Measurements from ENCODE around the gene MKNK2.
A peak's percentile ranks its signal among the peaks of the same experiment; 100 is the strongest.

The MKNK2 gene

GRCh38 chr19:2043961-2044708, 6.9 kb downstream of the MKNK2 start:
- Histone ChIP-seq H3K9me3 (ENCODE audit: insufficient read depth, low read length) (no peaks in the 10 kb centered on the region), H3K4me3 (ENCODE audit: insufficient read length, low read depth) (no peak overlapping the region), H3K9ac (ENCODE audit: insufficient read length, low read depth) (no peak overlapping the region), H3K27me3 (ENCODE audit: insufficient read depth, insufficient read length) (no peaks in the 10 kb centered on the region), H3K36me3 (ENCODE audit: insufficient read depth, insufficient read length, low read length) (peaks cover 86% of the 10 kb centered on the region), H3K4me1 (ENCODE audit: insufficient read depth, insufficient read length) (peaks cover 52% of the 10 kb centered on the region)
- TF ChIP-seq SUZ12 (IDR thresholded peaks at IDR 0.05; ENCODE audit: extremely low read depth, insufficient read depth, insufficient read length) (no peak), YY1 (IDR thresholded peaks at IDR 0.05; ENCODE audit: insufficient read depth, insufficient read length) (no peak), ZNF274 (IDR thresholded peaks at IDR 0.05; ENCODE audit: low read depth, low read length) (no peak)
- DNase-seq (ENCODE audit: low read depth, low spot score): no peak

DNA sequence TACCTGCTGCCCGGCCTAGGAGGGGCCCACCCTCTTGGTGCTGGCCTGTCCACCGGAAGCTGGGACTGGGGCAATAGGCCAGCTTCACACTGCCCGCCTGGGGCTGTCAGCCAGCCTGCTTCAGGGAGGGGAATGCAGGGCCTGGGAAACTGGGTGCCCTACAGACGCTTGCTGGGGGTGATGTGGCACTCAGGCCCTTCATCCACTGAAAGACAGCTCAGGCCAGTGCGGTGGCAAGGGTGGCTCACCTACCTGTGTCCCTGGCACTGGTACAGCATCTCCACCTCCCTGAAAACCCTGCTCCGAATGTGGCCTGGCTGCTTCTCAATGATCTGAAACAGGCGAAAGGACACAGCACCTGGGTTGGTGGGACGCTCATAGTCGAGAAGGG, 7.8 kb downstream of the MKNK2 start:
- H3K4me1 ChIP-seq (ENCODE audit: insufficient read depth, insufficient read length): peaks cover 52% of the 10 kb centered on the region
- H3K9ac ChIP-seq (ENCODE audit: insufficient read length, low read depth): no peak overlapping the region
- no peaks in the 10 kb centered on the region for H3K27me3 ChIP-seq (ENCODE audit: insufficient read depth, insufficient read length)
- no peak for TF ChIP-seq ZNF274 (IDR thresholded peaks at IDR 0.05; ENCODE audit: low read depth, low read length)
- no peak for TF ChIP-seq YY1 (IDR thresholded peaks at IDR 0.05; ENCODE audit: insufficient read depth, insufficient read length)
- TF ChIP-seq SUZ12 (IDR thresholded peaks at IDR 0.05; ENCODE audit: extremely low read depth, insufficient read depth, insufficient read length): no peak
- H3K9me3 ChIP-seq (ENCODE audit: insufficient read depth, low read length): no peaks in the 10 kb centered on the region
- no peak for DNase-seq (ENCODE audit: low read depth, low spot score)
- peaks cover 86% of the 10 kb centered on the region for H3K36me3 ChIP-seq (ENCODE audit: insufficient read depth, insufficient read length, low read length)
- H3K4me3 ChIP-seq (ENCODE audit: insufficient read length, low read depth): no peak overlapping the region

DNA sequence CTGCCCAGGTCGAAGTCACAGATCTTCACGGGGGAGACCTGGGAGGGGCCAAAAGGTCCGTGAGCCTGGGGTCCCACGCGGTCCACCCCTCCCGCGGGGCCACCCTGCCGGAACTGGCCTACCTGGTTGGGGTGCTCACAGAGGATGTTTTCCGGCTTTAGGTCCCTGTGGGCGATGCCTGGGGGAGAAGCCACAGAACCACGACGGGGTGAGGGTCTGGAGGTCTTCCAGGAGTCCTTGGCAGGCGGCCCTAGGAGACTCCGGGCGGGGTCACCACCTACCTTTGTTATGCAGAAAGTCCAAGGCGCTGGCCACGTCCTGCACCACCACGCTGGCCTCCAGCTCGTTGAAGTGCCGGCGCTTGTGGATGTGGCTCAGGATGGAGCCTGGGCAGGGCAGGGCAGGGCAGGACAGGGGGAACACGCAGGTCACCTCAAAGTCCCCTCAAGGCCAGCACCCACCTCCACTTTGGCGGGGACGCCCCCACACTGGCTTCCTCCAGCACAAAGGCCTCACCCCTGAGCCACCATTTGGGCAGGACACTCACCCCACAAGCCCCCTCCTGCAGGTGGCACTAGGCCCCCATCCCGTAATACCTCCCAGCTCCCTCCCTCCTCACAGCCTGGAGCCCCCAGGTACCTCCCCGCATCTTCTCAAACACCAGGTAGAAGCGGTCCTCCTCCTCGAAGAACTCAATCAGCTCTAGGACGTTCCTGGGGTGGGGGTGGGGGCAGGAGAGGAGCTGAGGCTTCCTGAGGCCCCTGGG, 8.4 kb downstream of the MKNK2 start:
- Histone ChIP-seq H3K4me3 (ENCODE audit: insufficient read length, low read depth) (peak overlapping the region; percentile 5), H3K4me1 (ENCODE audit: insufficient read depth, insufficient read length) (peaks cover 47% of the 10 kb centered on the region), H3K36me3 (ENCODE audit: insufficient read depth, insufficient read length, low read length) (peaks cover 86% of the 10 kb centered on the region), H3K9ac (ENCODE audit: insufficient read length, low read depth) (peak overlapping the region; percentile 73), H3K27me3 (ENCODE audit: insufficient read depth, insufficient read length) (no peaks in the 10 kb centered on the region), H3K9me3 (ENCODE audit: insufficient read depth, low read length) (no peaks in the 10 kb centered on the region)
- DNase-seq (ENCODE audit: low read depth, low spot score): no peak
- no peak for TF ChIP-seq ZNF274 (IDR thresholded peaks at IDR 0.05; ENCODE audit: low read depth, low read length)
- TF ChIP-seq SUZ12 (IDR thresholded peaks at IDR 0.05; ENCODE audit: extremely low read depth, insufficient read depth, insufficient read length): no peak
- TF ChIP-seq YY1 (IDR thresholded peaks at IDR 0.05; ENCODE audit: insufficient read depth, insufficient read length): no peak

GRCh38 chr19:2041683-2042484, 9.2 kb downstream of the MKNK2 start:
- peak; percentile 93 for DNase-seq (ENCODE audit: low read depth, low spot score)
- Histone ChIP-seq H3K4me1 (ENCODE audit: insufficient read depth, insufficient read length) (peaks cover 41% of the 10 kb centered on the region), H3K27me3 (ENCODE audit: insufficient read depth, insufficient read length) (no peaks in the 10 kb centered on the region), H3K4me3 (ENCODE audit: insufficient read length, low read depth) (peak overlapping the region; percentile 15), H3K9ac (ENCODE audit: insufficient read length, low read depth) (peak overlapping the region; percentile 84), H3K36me3 (ENCODE audit: insufficient read depth, insufficient read length, low read length) (peaks cover 85% of the 10 kb centered on the region), H3K9me3 (ENCODE audit: insufficient read depth, low read length) (no peaks in the 10 kb centered on the region)
- TF ChIP-seq YY1 (IDR thresholded peaks at IDR 0.05; ENCODE audit: insufficient read depth, insufficient read length) (no peak), ZNF274 (IDR thresholded peaks at IDR 0.05; ENCODE audit: low read depth, low read length) (no peak), SUZ12 (IDR thresholded peaks at IDR 0.05; ENCODE audit: extremely low read depth, insufficient read depth, insufficient read length) (no peak)

DNA sequence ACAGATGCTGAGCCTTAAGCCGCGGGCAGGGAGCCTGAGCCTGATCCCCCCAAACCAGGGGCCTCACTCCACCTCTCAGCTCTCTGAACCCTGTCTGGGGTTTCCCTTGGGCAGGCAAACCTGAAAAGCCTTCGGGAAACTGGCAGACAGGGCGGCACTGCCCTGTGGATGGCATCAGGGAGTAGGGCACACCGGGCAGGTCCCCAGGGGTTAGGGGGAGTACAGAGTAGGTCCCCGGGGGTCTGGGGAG, 9.7 kb downstream of the MKNK2 start:
- no peak for DNase-seq (ENCODE audit: low read depth, low spot score)
- H3K36me3 ChIP-seq (ENCODE audit: insufficient read depth, insufficient read length, low read length): peaks cover 79% of the 10 kb centered on the region
- TF ChIP-seq ZNF274 (IDR thresholded peaks at IDR 0.05; ENCODE audit: low read depth, low read length) (no peak), YY1 (IDR thresholded peaks at IDR 0.05; ENCODE audit: insufficient read depth, insufficient read length) (no peak), SUZ12 (IDR thresholded peaks at IDR 0.05; ENCODE audit: extremely low read depth, insufficient read depth, insufficient read length) (no peak)
- H3K9me3 ChIP-seq (ENCODE audit: insufficient read depth, low read length): no peaks in the 10 kb centered on the region
- H3K4me3 ChIP-seq (ENCODE audit: insufficient read length, low read depth): no peak overlapping the region
- H3K4me1 ChIP-seq (ENCODE audit: insufficient read depth, insufficient read length): peaks cover 41% of the 10 kb centered on the region
- no peaks in the 10 kb centered on the region for H3K27me3 ChIP-seq (ENCODE audit: insufficient read depth, insufficient read length)
- H3K9ac ChIP-seq (ENCODE audit: insufficient read length, low read depth): peak overlapping the region; percentile 84

- no peaks in the 10 kb centered on the region for H3K27me3 ChIP-seq (ENCODE audit: insufficient read depth, insufficient read length)
- no peaks in the 10 kb centered on the region for H3K9me3 ChIP-seq (ENCODE audit: insufficient read depth, low read length)
- peak overlapping the region; percentile 84 for H3K9ac ChIP-seq (ENCODE audit: insufficient read length, low read depth)
- H3K4me3 ChIP-seq (ENCODE audit: insufficient read length, low read depth): no peak overlapping the region
- TF ChIP-seq YY1 (IDR thresholded peaks at IDR 0.05; ENCODE audit: insufficient read depth, insufficient read length) (no peak), SUZ12 (IDR thresholded peaks at IDR 0.05; ENCODE audit: extremely low read depth, insufficient read depth, insufficient read length) (no peak), ZNF274 (IDR thresholded peaks at IDR 0.05; ENCODE audit: low read depth, low read length) (no peak)
- H3K36me3 ChIP-seq (ENCODE audit: insufficient read depth, insufficient read length, low read length): peaks cover 74% of the 10 kb centered on the region
- H3K4me1 ChIP-seq (ENCODE audit: insufficient read depth, insufficient read length): peaks cover 41% of the 10 kb centered on the region
- DNase-seq (ENCODE audit: low read depth, low spot score): no peak
Measured at GRCh38 chr19:2040647-2041432, 10.2 kb downstream of the MKNK2 start.

Measured in NT2/D1 (cell line).